Activated CD4-positive, CD25-positive, alpha-beta regulatory T cell treated with anti-CD3 and anti-CD28 coated beads, Interleukin-2, amount 50 U/mL, for 16 hours (primary cell): ENCODE data around the gene ARHGAP20.
"Not testable (repeated sequence)": the region's sequence is repeated elsewhere in the genome, so short reads cannot be mapped to it uniquely, and the experiment has no call there.

ENCODE experiments used
- DNase-seq: peaks from one replicate; pipeline ENCODE4 v3.0.0-alpha.2; 2020; ENCODE audit warnings: low read depth, low spot score

The ARHGAP20 gene

DNA sequence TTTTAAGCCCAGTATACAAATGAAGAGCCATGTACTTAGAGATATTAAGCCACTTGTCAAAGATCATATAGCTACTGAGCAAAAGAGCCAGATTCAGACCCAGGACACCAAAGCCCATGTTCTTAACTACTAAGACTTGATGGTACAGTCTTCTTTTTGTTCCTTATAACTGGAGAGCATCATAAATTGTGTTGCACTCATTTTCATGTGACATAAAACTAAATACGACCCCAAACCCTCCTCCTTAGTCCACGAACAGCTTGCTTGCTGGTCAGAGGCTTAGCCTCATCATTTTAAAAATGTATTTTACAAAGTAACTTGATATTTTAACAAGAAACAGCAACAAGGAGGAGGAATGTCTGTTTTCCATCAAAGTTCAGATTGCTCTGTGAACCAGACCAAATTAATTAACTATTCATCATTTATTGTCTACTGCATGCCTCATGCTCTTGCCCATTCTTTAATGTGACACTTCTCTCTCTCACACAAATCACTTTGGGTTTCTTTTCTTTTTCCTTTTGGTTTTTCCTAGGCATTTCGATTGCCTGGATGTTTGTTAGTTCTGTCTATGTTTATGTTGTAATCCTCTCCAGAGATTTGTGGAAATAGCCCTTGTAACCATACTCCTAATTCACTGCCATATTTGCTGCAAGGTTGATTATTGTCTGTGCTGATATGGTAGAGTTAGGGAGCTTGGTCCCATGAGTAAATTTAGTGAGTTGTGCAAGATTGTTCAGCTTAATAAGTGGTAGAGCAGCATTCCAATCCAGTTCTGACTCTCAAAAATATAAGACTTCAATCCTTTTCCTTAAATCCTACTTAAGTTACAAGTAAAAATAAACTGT lies 8.4 kb upstream of the ARHGAP20 start:
- no peak for DNase-seq

DNA sequence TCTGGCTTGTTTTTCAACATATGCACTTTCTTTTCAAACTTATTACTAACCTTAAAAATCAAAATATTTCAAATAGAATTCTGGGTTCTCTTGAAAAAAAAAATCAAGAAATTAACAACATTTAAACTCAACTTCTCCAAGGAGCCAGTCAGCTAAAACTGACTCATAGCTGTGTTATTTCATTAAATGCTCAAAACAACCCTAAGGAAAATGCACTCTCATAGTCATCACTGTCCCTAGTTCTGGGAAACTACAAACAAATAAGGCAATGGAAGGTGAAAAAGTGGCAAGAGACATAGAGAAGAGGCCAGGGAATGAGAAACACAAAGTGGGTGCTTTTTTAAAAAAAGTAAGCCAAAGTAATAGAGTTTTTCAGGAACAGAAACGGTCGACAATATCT lies 4.1 kb upstream of the ARHGAP20 start:
- no peak for DNase-seq

- DNase-seq, result no peak
Observed at GRCh38 chr11:110715541-110715940, 3.3 kb upstream of the ARHGAP20 start.

DNA sequence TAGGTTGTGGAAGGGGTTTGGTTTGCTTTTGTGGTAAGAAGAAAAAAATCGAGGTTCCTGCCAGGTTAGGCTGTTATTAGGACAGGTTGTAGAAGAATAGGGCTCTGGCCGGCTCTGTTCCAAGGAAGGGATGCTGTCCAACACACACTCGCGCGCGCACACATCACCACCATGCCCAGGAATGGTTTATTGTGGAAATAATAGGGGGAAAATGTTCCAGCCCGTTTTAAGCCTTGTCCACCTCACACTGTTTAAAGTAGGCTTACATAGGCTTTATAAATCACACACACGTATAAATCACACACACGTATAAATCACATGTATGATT lies 1.2 kb upstream of the ARHGAP20 start:
- no peak for DNase-seq

DNA sequence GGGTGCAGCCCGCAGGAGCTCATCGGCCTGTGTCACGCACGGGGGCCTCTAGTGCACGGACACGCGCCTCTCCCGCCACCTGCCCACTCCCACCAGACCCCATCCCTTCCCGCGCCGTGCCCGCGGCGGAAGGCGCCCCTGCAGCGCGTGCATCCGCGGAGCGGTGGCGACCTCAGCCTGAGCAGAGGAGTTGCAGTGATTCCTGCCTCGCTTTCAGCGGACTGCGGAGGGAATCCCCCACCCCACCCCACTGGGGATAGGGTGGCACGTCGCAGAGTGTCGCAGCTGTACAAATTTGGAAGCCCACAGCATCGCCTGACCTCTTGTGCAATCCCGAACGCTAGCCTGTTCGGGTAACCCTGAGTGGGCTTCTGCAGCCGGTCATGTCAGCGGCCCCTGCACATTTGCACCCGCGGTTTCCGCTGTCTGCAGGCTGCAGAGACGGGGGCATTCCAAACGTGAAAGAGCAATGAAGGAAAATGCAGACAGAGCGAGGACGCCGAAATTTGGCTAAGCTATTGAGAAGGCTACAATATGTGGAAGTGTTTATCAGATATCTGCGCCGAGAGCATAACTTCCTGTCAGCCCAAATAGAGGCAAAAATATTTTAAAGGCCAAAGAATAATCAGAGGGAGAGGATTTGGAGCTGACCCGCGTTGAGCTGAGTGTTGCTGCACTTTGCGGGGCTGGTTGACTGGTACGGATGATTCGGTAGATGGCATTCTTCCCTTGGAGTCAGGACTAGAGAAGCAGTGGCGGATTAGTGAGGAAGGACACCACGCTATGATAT lies 617 bp upstream of the ARHGAP20 start:
- DNase-seq, result no peak

- DNase-seq, result no peak
Observed at GRCh38 chr11:110711448-110711775, 825 bp downstream of the ARHGAP20 start.

GRCh38 chr11:110710628-110711381 lies 1.4 kb downstream of the ARHGAP20 start:
- DNase-seq, result no peak

GRCh38 chr11:110704210-110704864 lies 7.9 kb downstream of the ARHGAP20 start:
- no peak for DNase-seq

GRCh38 chr11:110691926-110692325 lies 20.3 kb downstream of the ARHGAP20 start:
- no peak for DNase-seq

GRCh38 chr11:110689306-110689705 lies 22.9 kb downstream of the ARHGAP20 start:
- no peak for DNase-seq

- no peak for DNase-seq
Observed at GRCh38 chr11:110679323-110679975, 32.8 kb downstream of the ARHGAP20 start.

- DNase-seq, result no peak
Observed at GRCh38 chr11:110675548-110675947, 36.7 kb downstream of the ARHGAP20 start.

DNA sequence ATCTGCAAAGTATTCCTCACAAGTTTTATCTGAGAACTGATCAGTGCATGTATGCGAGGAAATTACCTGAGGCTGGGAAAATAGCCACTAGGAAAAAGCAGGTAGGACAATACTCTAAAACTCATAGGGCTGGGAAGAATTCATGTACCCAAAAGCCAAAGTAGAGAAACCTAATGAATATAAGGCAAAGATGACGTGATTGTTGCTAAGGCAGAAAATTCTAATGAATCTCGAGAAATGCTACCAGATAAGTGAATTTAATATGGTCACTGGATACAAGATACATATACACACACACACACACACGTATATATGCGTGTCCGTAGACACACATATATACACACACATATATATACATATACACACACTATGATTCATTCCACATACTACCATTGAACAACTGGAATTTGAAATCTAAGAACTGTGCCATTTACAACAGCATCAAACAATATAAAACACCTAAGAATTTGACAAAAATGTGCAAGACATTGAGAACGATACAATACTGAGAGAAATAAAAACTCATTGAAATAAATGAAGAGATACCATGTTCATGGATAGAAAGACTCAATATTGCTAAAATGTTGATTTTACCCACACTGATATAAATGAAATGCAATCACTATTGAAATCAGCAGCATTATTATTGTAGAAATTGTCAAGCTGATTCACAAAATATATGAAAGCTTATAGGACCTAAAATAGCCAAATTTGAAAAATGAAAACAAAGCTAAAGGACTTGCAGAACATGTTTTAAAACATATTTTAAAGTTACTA lies 46.4 kb downstream of the ARHGAP20 start:
- DNase-seq, result no peak

DNA sequence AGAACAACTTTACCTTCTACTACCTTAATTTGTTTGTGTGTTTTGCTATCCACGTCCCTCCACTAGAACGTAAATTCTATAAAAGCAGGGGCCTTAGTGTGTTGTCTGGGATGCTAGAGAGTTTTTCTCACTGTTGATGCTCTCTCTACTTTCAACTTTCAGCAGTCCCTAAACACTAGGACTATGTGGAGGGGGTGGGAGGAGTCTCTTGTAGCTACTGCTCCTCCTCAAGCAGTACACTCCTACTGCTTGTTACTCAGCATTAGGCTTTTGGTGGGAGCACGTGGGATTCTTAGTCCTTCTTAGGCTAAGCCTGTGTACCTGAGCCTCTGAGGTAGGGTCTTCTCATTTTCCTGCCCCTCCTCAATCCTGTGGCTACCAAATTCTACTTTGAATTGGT lies 56.3 kb downstream of the ARHGAP20 start:
- DNase-seq, result no peak

DNA sequence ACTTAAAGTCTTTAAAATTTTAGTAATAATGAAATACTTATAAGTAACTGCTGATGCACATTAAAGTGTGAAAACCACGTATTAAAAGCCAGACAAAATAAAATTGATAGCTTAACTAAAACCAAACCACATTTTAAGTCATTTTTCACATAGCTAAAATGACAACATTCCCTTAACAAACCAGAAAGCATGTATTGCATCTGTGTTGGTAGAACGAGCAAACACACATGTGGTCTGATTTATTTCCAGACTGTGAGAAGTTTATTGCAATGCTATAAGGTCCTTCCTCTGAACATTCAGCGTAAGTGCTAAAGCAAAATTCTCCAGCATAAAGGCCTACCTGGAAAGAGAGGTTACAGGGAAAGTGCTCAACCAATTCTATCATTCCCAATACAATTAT lies 57.8 kb downstream of the ARHGAP20 start:
- no peak for DNase-seq

DNA sequence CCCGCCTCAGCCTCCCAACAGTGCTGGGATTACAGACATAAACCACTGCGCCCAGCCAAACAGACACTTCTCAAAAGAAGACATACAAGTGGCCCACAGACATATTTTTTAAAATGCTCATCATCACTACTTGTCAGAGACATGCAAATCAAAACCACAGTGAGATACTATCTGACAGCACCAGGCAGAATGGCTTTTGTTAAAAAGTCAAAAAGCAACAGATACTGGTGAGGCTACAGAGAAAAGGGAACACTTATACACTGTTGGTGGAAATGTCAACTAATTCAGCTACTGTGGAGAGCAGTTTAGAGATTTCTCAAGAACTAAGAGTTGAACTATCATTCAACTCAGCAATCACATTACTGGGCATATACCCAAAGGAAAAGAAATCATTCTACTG lies 67.0 kb downstream of the ARHGAP20 start:
- DNase-seq, result no peak

DNA sequence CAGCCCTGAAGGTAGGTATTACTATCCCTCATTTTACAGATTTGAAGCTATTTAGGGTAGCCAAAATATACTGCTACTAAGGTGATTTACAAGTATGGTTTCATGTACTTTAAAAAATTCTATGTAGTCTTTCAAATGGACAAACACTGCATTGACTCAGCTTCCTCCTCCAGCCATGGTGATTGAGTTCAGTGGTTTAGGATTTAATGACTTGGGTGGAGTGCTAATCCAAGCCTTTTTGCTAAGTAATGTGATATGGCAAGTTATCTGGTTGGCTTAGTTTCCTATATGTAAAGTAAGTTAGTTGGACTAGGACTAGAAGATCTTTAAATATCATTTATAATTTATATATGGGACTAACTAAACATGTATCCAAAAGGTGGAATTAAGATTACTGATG lies 77.9 kb downstream of the ARHGAP20 start:
- DNase-seq, result no peak

- no peak for DNase-seq
Observed at GRCh38 chr11:110631551-110631950, 80.7 kb downstream of the ARHGAP20 start.

DNA sequence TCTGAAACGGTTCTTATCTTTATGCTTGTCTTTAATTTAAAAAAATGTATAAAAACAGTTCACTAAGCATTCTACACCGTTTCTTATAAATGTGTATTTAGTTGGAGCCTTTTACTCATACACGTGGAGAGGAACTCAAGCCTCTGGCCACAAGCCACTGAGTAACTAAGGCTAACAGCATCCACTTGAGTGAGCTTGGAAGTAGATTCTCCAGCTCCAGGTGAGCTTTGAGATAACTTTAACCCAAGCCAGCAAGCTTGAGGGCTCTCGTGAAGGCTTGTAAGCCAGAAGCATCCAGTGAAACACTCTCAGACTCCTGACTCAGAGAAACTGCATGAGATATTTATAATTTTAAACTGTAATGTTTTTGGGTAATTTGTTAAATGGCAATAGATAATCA lies 82.6 kb downstream of the ARHGAP20 start:
- no peak for DNase-seq

- no peak for DNase-seq
Observed at GRCh38 chr11:110621826-110622225, 90.4 kb downstream of the ARHGAP20 start.

- DNase-seq, result not testable (repeated sequence)
Observed at GRCh38 chr11:110619366-110619765, 92.9 kb downstream of the ARHGAP20 start.
